GM06990 (cell line): ENCODE data around the gene CUEDC1.

Experiments
- DNase-seq: peaks from one replicate; pipeline ENCODE4 v3.0.0-alpha.2; 2011; ENCODE audit not compliant: insufficient read length; ENCODE audit errors: extremely low read depth
- H3K27me3 ChIP-seq: replicated peaks from 2 replicates; pipeline ENCODE4 v1.6.0; 2011; ENCODE audit warnings: low read length; ENCODE audit not compliant: control insufficient read depth, insufficient read depth
- H3K36me3 ChIP-seq: 2 replicates; pipeline ENCODE4 v1.5.1; 2011; ENCODE audit warnings: low read length; ENCODE audit not compliant: control insufficient read depth, insufficient read depth
- H3K4me3 ChIP-seq: replicated peaks from 2 replicates; pipeline ENCODE4 v1.5.1; 2011; ENCODE audit warnings: low read depth, mild to moderate bottlenecking, control low read depth, low read length
- CTCF ChIP-seq: IDR thresholded peaks from 2 replicates; pipeline ENCODE4 v1.5.1; 2011; ENCODE audit warnings: low read length, control low read depth, mild to moderate bottlenecking, inconsistent platforms; ENCODE audit not compliant: insufficient read depth, poor library complexity, severe bottlenecking

Gene CUEDC1

GRCh38 chr17:57941384-57942370, 13.5 kb downstream of the CUEDC1 start:
- no peaks in the 10 kb centered on the region for H3K36me3 ChIP-seq
- no peak for DNase-seq
- no peak for TF ChIP-seq CTCF
- no peak overlapping the region for H3K4me3 ChIP-seq
- no peaks in the 10 kb centered on the region for H3K27me3 ChIP-seq

- no peak overlapping the region for H3K4me3 ChIP-seq
- H3K27me3 ChIP-seq = no peaks in the 10 kb centered on the region
- no peak for TF ChIP-seq CTCF
- H3K36me3 ChIP-seq = no peaks in the 10 kb centered on the region
- DNase-seq = peak; percentile 41
Observed at GRCh38 chr17:57940653-57941329, 14.4 kb downstream of the CUEDC1 start.

- Histone ChIP-seq H3K36me3 (no peaks in the 10 kb centered on the region), H3K27me3 (no peaks in the 10 kb centered on the region), H3K4me3 (no peak overlapping the region)
- no peak for TF ChIP-seq CTCF
- no peak for DNase-seq
Observed at GRCh38 chr17:57940231-57940630, 15.0 kb downstream of the CUEDC1 start.

GRCh38 chr17:57939797-57940196, 15.4 kb downstream of the CUEDC1 start:
- peak overlapping the region; percentile 8; the same call in 1 of the 2 replicates for H3K4me3 ChIP-seq
- no peak for TF ChIP-seq CTCF
- DNase-seq = peak; percentile 90

GRCh38 chr17:57938061-57938502, 17.1 kb downstream of the CUEDC1 start:
- no peak for DNase-seq
- no peaks in the 10 kb centered on the region for H3K27me3 ChIP-seq
- no peak overlapping the region for H3K4me3 ChIP-seq
- TF ChIP-seq CTCF = no peak
- H3K36me3 ChIP-seq = no peaks in the 10 kb centered on the region

More at GRCh38 chr17:57939797-57940196, 15.4 kb downstream of the CUEDC1 start:
- Histone ChIP-seq H3K27me3 (no peaks in the 10 kb centered on the region), H3K36me3 (no peaks in the 10 kb centered on the region)
